SJCRH30 (cell line): Measurements from ENCODE around the gene PHACTR4. TPM values are rescaled to one million over a fixed set of nuclear protein-coding genes. Genes with fewer than 3 reads are reported as not detected.
"Not testable (repeated sequence)": the region's sequence is repeated elsewhere in the genome, so short reads cannot be mapped to it uniquely, and the experiment has no call there.

ENCODE experiments used
- DNase-seq, 2 experiments: peaks; one replicate each; pipeline ENCODE4 v3.0.0-alpha.2; 2015 to 2020
- H3K27ac ChIP-seq: fragments of 250-450 bp; sonication (Bioruptor Pico); 2 replicates; pipeline ENCODE4 v1.5.1; 2020; ENCODE audit warnings: mild to moderate bottlenecking, moderate library complexity
- H3K27me3 ChIP-seq: fragments of 250-450 bp; sonication (Bioruptor Pico); 2 replicates; pipeline ENCODE4 v1.5.1; 2020; ENCODE audit warnings: mild to moderate bottlenecking, moderate library complexity
- H3K36me3 ChIP-seq: fragments of 250-450 bp; sonication (Bioruptor Pico); 2 replicates; pipeline ENCODE4 v1.5.1; 2020; ENCODE audit warnings: mild to moderate bottlenecking, moderate library complexity
- H3K4me1 ChIP-seq: fragments of 250-450 bp; sonication (Bioruptor Pico); 2 replicates; pipeline ENCODE4 v1.5.1; 2020; ENCODE audit warnings: mild to moderate bottlenecking, moderate library complexity
- H3K4me3 ChIP-seq: fragments of 250-450 bp; sonication (Bioruptor Pico); 2 replicates; pipeline ENCODE4 v1.5.1; 2020; ENCODE audit warnings: mild to moderate bottlenecking, moderate library complexity
- H3K9me3 ChIP-seq: fragments of 250-450 bp; sonication (Bioruptor Pico); replicated peaks from 2 replicates; pipeline ENCODE4 v1.5.1; 2020; ENCODE audit warnings: mild to moderate bottlenecking, moderate library complexity
- total RNA-seq: library from RNA; depleted of rRNA; stranded (reverse); fragments of >200 nt; shearing (Covaris generic); gene quantifications from 2 replicates; pipeline ENCODE4 v1.2.3, GENCODE V29; 2014

The PHACTR4 gene
- total RNA-seq, 1 experiment from 2014 or later = 38.2 TPM

GRCh38 chr1:28510273-28510969 is 140.9 kb downstream of the PHACTR4 start:
- peaks cover 14% of the 10 kb centered on the region for H3K27me3 ChIP-seq
- peaks cover 77% of the 10 kb centered on the region for H3K36me3 ChIP-seq
- DNase-seq = peak in 1 of 2 experiments; percentile 64
- peak overlapping the region; percentile 87 for H3K27ac ChIP-seq
- H3K4me3 ChIP-seq = 0 out of 2 replicates have a peak overlapping the region, but pooled peaks have one; percentile 0
- H3K4me1 ChIP-seq = peaks cover 33% of the 10 kb centered on the region
- 0 out of 2 replicates have a peak, but pooled peaks cover 4% of the 10 kb centered on the region for H3K9me3 ChIP-seq

GRCh38 chr1:28510970-28511440 is 141.5 kb downstream of the PHACTR4 start:
- DNase-seq = peak in 1 of 2 experiments; percentile 67

GRCh38 chr1:28512058-28512611 is 142.6 kb downstream of the PHACTR4 start:
- Histone ChIP-seq H3K27me3 (peaks cover 14% of the 10 kb centered on the region), H3K4me3 (no peak overlapping the region), H3K4me1 (peaks cover 33% of the 10 kb centered on the region), H3K36me3 (peaks cover 65% of the 10 kb centered on the region), H3K27ac (no peak overlapping the region; the same call in 1 of the 2 replicates), H3K9me3 (0 out of 2 replicates have a peak, but pooled peaks cover 4% of the 10 kb centered on the region)
- peak in 1 of 2 experiments; percentile 50 for DNase-seq

More at GRCh38 chr1:28510970-28511440, 141.5 kb downstream of the PHACTR4 start:
- H3K27ac ChIP-seq = peak overlapping the region; percentile 87
- H3K4me1 ChIP-seq = peaks cover 33% of the 10 kb centered on the region
- 0 out of 2 replicates have a peak, but pooled peaks cover 4% of the 10 kb centered on the region for H3K9me3 ChIP-seq
- H3K36me3 ChIP-seq = peaks cover 76% of the 10 kb centered on the region
- 0 out of 2 replicates have a peak overlapping the region, but pooled peaks have one; percentile 0 for H3K4me3 ChIP-seq
- peaks cover 14% of the 10 kb centered on the region for H3K27me3 ChIP-seq

GRCh38 chr1:28514445-28514933 is 144.9 kb downstream of the PHACTR4 start:
- not testable (repeated sequence) for DNase-seq, H3K9me3 ChIP-seq, H3K27ac ChIP-seq, H3K4me3 ChIP-seq
- H3K27me3 ChIP-seq = peaks cover 14% of the 10 kb centered on the region
- peaks cover 41% of the 10 kb centered on the region for H3K36me3 ChIP-seq
- peaks cover 15% of the 10 kb centered on the region for H3K4me1 ChIP-seq

- no peak for DNase-seq
- H3K27me3 ChIP-seq = no peaks in the 10 kb centered on the region
- H3K27ac ChIP-seq = no peak overlapping the region
- H3K36me3 ChIP-seq = peaks cover 20% of the 10 kb centered on the region
- H3K9me3 ChIP-seq = no peaks in the 10 kb centered on the region
- no peak overlapping the region for H3K4me3 ChIP-seq
- no peaks in the 10 kb centered on the region for H3K4me1 ChIP-seq
These were observed 147.0 kb downstream of the PHACTR4 start for GRCh38 chr1:28516518-28516956.

GRCh38 chr1:28517649-28517999 is 148.1 kb downstream of the PHACTR4 start:
- DNase-seq = no peak

GRCh38 chr1:28518000-28518744 is 148.6 kb downstream of the PHACTR4 start:
- Histone ChIP-seq H3K4me1 (no peaks in the 10 kb centered on the region), H3K27me3 (no peaks in the 10 kb centered on the region), H3K4me3 (peak overlapping the region; percentile 75), H3K27ac (peak overlapping the region; percentile 79), H3K9me3 (no peaks in the 10 kb centered on the region), H3K36me3 (peaks cover 9% of the 10 kb centered on the region)
- DNase-seq = peak; percentile 95

More at GRCh38 chr1:28517649-28517999, 148.1 kb downstream of the PHACTR4 start:
- Histone ChIP-seq H3K36me3 (peaks cover 11% of the 10 kb centered on the region), H3K27me3 (no peaks in the 10 kb centered on the region), H3K4me3 (peak overlapping the region; percentile 75), H3K27ac (peak overlapping the region; percentile 79), H3K9me3 (no peaks in the 10 kb centered on the region), H3K4me1 (no peaks in the 10 kb centered on the region)

- peak overlapping the region; percentile 75 for H3K4me3 ChIP-seq
- no peaks in the 10 kb centered on the region for H3K27me3 ChIP-seq
- peak overlapping the region; percentile 79 for H3K27ac ChIP-seq
- H3K36me3 ChIP-seq = peaks cover 7% of the 10 kb centered on the region
- H3K9me3 ChIP-seq = no peaks in the 10 kb centered on the region
- DNase-seq = peak in 1 of 2 experiments; percentile 65
- no peaks in the 10 kb centered on the region for H3K4me1 ChIP-seq
These were observed 149.3 kb downstream of the PHACTR4 start for GRCh38 chr1:28518745-28519341.

GRCh38 chr1:28519946-28520725 is 150.6 kb downstream of the PHACTR4 start:
- no peak overlapping the region for H3K27ac ChIP-seq

GRCh38 chr1:28520796-28521195 is 151.3 kb downstream of the PHACTR4 start:
- not testable (repeated sequence) for H3K27ac ChIP-seq, H3K27me3 ChIP-seq, H3K4me1 ChIP-seq, DNase-seq, H3K4me3 ChIP-seq, H3K9me3 ChIP-seq
- H3K36me3 ChIP-seq = peaks cover 11% of the 10 kb centered on the region

More at GRCh38 chr1:28519946-28520725, 150.6 kb downstream of the PHACTR4 start:
- no peak for DNase-seq
- H3K9me3 ChIP-seq = no peaks in the 10 kb centered on the region
- H3K4me1 ChIP-seq = no peaks in the 10 kb centered on the region
- no peak overlapping the region for H3K4me3 ChIP-seq
- H3K36me3 ChIP-seq = peaks cover 11% of the 10 kb centered on the region
- no peaks in the 10 kb centered on the region for H3K27me3 ChIP-seq

GRCh38 chr1:28521502-28522164 is 152.1 kb downstream of the PHACTR4 start:
- H3K4me1 ChIP-seq = no peaks in the 10 kb centered on the region
- peaks cover 11% of the 10 kb centered on the region for H3K36me3 ChIP-seq
- no peak overlapping the region for H3K4me3 ChIP-seq
- no peak for DNase-seq
- H3K9me3 ChIP-seq = no peaks in the 10 kb centered on the region
- no peak overlapping the region for H3K27ac ChIP-seq
- no peaks in the 10 kb centered on the region for H3K27me3 ChIP-seq

- H3K27me3 ChIP-seq, DNase-seq, H3K4me1 ChIP-seq, H3K27ac ChIP-seq, H3K4me3 ChIP-seq, H3K9me3 ChIP-seq: not testable (repeated sequence)
- H3K36me3 ChIP-seq = peaks cover 11% of the 10 kb centered on the region
These were observed 153.0 kb downstream of the PHACTR4 start for GRCh38 chr1:28522537-28522936.

- DNase-seq, H3K27ac ChIP-seq, H3K9me3 ChIP-seq, H3K27me3 ChIP-seq, H3K4me1 ChIP-seq, H3K4me3 ChIP-seq: not testable (repeated sequence)
- peaks cover 16% of the 10 kb centered on the region for H3K36me3 ChIP-seq
These were observed 155.6 kb downstream of the PHACTR4 start for GRCh38 chr1:28525002-28525642.
